NCI-H2227 (cell line): Measurements from ENCODE around the gene PPP1R1A.

Experiments used
- DNase-seq: peaks from one replicate; lab custom pipeline; 2025; ENCODE audit not compliant: unreplicated experiment; lab: John Stamatoyannopoulos, UW

Gene PPP1R1A

DNA sequence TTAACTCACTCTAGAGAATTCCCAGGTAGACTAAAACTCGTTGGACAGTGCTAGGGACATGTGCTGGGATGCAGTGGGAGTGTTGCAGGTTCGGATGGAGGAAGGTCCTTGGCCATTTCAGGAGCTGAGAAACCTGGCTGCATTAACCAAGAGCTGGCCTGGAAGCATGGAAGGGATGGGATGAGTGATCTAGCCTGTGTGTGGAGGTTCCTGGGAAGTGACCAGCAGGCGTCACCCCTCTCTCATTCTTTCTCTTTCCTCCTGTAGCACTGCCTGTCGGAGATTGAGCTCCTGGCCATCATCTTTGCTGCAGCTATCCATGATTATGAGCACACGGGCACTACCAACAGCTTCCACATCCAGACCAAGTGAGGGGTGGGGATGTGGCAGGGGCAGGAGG is 15.6 kb downstream of the PPP1R1A start:
- no peak for DNase-seq

DNA sequence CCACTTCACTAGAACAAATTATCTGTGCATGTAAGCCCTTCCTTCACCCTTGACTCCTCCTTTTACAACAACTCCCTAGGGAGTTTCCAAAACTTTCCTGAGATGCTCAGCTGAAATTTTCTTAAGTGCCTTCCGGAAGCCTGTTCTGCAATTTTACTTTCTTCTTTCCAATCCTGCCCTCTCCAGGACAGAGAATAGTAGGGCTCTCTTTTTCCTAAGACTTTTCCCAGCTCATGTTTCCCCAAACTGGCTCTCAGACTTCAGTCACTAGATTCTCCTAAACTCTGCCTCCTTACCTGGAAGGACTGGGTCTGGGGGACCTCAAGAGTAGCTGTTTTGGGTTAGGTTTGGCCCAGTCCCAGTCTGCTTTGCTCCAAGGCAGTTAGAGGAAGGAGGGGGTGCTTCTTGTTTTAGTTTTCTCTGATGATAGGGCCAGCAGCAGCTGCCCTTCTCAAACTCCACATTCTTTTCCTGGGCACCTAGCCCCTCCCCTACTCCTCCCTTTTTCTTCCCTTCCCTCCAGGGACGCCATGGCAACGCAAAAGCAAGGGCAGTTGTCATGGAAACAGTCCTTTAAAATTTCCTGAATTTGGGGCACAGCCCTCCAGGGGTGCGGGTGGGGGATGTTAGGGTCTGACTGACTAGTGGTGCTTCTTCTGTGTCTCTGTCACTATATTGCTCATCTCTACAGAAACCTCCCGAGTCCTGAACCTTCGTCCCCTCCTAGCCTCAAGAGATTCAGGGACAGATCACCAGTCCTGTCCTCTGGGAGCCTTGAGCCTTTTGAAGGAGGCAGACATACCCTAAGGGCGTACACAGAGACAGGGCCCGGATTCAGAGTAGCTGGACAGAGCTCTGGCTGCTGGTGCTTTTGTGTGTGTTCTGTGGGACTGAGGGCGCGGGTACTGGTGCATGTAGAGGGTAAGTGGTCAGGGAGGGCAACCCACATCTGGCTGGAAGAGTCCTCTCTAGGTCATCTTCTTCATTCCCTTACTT is 17.0 kb downstream of the PPP1R1A start:
- peak; percentile 16 for DNase-seq

DNA sequence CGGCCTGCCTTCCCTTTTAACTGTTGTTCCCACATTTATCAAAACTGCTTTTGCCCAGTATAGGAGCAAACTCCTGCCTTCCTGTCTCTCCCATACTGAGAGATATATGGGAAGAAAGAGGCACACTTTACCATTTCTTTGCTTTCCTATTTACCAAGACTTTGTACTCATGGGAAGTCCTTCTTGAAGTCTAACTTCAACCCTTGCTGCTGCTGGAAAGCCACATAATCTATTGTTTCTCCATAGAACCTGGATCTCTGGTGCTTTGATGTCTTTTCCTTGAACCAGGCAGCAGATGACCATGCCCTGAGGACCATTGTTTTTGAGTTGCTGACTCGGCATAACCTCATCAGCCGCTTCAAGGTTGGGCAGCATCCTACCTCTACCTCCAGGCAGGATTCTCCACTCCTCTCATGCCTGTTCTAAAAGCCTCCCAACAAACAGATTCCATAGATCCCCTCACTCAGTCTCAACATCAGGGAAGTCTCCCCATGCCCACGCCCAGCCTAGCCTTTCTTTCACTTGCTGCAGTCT is 18.4 kb downstream of the PPP1R1A start:
- no peak for DNase-seq

DNA sequence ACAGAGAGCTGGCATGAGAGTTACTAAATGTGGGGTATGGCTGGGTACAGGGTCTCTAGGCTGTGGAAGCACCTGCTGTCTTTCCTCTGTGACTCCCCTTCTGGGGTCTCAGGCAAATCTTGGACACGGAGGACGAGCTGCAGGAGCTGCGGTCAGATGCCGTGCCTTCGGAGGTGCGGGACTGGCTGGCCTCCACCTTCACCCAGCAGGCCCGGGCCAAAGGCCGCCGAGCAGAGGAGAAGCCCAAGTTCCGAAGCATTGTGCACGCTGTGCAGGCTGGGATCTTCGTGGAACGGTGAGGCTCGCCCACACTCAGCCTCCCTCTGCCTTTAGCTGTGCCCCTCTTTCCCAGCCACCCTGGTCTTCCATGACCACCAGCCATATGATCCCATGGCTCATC is 19.4 kb downstream of the PPP1R1A start:
- no peak for DNase-seq

DNA sequence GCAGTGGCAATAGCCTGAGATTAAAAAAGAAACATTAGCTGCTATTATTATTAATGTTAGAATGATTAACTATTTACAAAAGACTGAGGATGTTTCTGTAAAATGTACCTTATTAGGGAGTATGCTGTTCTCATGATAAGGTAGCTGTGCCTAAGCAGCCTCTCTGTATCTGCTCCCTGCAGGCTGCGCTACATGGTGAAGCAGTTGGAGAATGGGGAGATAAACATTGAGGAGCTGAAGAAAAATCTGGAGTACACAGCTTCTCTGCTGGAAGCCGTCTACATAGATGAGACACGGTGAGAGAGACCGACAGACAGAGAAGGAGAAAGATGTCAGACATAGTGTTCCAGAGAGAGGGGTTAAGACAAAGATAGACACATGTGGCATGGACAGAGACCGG is 21.7 kb downstream of the PPP1R1A start:
- no peak for DNase-seq

DNA sequence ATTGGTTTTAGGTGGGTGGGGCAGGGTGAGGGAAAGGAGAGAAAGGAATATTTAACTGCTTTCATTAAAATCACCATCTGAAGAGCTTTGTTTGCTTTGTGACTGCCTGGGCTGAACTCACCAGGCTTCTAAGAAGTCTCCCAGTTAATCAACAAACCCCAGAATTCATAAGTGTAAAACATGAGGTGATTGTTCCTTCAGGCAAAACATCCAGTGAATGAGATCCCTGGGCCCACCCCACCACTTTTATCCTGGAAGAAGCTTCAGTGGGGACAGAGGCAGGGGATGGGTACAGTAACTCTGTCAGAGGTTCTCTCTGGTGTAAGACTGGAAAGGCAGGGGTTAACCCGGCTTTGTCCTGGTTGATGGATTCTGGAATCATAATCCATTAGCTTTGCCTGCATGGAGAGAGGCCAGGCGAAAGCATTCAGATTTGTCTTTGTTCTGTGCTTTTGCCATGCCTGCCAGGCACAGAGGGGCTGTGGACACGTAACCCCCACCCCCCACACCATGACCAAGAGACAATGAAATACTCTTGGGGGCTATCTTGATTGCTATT is 22.4 kb downstream of the PPP1R1A start:
- DNase-seq, result peak; percentile 20

DNA sequence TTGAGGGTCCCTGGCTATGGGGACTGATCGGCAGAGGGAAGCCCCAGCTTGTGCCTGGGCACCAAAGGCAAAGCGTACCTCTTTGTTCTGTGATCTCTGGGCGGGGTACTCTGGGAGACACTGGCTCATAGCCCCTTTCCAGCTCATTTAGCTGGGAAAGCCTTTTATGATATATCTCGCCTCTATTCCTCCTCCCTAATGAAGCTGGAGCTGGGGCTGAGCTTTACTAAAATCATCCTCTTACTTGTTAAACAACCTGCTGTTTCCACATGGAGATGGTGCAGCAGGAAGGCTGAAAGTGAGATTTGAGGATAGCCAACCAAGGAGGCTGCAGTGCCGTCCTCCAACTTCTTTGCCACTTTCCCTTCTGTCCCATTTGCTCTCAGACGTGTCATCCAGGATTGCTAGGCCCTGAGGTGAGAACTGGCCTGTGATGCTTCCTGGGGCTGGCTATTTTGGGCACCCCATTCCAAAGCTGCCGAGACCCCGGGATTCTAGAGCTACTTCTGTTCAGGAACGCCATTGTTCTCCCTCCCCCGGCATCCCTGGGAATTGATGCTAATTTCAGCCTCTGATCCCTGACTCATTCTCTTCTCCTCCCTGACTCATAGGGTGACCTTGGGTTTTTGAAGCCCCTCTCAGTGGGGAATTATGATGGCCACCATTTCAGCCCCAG is 23.0 kb downstream of the PPP1R1A start:
- DNase-seq, result no peak

DNA sequence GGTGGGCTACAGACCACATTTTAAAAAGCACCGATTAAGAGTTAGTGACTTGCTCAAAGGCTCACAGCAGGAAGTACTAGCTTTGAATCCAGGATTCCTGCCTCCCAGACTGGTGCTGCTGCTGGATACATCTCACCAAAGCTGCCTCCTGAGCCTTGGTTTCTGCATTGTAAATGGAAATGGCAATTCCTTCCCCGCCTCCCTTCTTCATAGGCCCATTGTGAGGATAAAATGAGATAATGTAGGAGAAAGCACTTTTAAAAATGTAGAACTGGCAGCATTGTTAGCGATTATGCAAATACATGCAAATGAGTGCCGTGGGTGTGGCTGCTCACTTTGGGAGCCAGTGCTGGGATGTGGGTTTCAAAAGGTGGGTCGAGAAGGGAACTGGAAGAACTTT is 23.7 kb downstream of the PPP1R1A start:
- no peak for DNase-seq

DNA sequence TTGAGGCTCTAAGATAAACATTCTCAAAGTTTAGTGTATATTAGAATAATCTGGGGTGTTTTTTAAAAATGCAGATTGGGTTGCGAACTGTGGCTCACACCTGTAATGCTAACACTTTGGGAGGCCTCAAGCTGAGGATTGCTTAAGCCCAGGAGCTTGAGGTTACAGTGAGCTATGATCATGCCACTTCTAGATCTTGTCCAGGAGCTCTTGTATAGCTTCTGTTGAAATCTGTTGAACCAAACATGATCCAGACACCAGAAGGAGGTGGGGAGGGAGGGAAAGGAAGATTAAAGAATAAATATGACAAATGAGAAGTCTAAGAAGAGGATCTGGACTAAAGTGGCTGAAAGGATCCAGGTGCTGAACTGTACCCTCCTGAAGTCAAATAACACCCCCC is 24.7 kb downstream of the PPP1R1A start:
- DNase-seq, result no peak

DNA sequence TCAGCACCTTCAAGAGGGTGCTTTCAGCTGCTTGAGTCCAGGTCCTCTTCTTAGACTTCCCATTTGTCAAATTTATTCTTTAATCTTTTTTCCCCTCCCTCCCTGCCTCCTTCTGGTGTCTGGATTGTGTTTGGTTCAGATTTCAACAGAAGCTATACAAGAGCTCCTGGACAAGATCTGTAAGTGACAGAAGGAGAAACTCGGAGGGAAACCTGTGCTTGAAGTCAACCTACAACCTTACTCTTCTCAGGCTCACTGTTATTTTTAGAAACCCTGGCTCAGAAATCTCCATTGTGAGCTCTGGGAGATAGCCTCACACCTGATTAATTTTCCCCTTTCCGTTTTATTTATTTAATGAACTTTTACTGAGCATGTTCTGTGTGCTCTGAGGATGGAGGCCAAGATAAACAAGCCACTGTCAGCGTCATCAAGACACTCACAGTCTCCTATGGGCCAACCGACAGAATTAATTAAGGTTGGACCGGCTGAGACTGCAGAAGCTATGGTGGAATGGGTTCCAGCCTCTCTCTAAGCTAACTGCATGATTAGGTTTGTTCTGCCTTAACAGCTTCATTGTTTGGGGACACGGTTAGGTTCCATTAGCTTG is 25.6 kb downstream of the PPP1R1A start:
- DNase-seq, result no peak

DNA sequence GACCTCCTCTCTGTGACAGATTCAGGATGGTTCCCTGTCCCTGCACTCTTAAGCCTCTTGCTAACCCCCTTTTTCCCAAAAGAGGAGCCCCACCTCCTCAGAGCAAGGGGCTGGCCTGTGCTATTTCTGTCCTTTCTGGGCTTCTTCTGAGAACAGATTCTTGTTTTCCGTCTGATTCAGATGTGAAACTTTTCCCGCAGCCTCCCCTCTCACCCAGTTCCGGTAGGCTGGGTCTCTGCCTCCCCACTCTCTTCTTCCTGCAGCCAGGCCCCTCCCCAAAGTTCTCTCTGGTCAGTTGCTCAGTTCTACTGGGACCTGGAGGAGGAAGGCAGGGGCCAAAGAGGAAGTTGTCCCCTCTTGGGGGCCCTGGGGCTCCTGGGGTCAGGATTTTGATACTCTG is 27.3 kb downstream of the PPP1R1A start:
- DNase-seq, result no peak

DNA sequence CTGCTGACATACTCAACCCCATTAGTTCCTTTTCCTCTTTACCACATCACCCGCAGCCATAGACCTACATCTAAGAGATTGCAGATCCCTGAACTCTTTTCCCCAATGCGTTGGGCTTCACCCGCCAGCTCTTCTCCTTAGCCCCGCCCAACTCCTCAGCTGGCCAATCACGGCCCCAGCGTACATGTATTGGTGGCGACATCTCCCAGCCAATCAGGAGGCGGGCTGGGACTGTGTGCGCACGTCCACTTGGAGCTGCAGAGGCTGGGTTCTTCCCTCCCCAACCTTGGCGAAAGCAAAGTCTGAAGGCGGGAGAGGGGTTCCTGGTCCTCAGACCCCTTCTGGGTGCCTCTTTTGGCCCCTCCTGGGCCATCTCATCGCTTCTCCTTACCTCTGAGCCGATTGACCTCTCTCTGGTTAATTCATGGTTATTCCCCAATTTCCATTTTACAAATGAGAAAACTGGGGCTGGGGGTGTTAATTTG is 28.0 kb downstream of the PPP1R1A start:
- DNase-seq, result peak; percentile 85

DNA sequence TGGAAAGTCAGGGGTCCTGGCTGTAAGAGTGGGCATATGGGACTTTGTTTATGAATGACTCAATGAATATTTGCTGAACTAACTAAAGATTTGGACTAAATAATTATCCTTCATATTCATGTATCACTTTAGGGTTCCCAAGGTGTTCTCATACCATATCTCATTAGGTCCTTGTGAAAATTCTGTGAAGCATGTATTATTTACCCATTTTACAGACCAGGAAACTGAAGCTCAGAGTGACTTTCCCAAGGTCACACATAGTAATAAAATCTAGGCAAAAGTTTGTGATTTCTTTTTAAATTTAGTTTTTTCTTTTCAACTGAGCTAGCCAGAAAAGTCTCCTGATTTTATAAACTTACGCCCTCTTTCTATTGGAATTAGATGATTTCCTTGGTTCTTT is 29.7 kb downstream of the PPP1R1A start:
- DNase-seq, result no peak

DNA sequence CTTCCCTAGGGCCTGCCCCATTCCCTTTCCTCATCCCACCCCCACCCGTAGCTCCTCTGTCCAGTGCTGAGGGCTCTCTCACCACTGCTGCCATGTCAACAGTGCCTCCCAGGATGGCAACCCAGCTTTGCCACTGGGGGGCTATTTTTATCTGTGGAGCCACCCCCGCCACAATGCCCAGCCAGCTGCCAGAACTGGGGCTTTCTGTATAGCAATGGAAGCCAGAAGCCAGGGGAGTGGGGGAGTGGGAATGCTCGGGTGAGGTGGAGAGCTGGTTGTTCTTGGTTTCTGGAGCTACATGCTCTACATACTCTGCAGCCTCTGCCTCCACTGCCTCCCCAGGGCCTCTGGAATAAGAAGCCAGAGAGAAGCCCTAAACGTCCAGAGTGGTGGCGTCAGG is 30.1 kb downstream of the PPP1R1A start:
- DNase-seq, result no peak

DNA sequence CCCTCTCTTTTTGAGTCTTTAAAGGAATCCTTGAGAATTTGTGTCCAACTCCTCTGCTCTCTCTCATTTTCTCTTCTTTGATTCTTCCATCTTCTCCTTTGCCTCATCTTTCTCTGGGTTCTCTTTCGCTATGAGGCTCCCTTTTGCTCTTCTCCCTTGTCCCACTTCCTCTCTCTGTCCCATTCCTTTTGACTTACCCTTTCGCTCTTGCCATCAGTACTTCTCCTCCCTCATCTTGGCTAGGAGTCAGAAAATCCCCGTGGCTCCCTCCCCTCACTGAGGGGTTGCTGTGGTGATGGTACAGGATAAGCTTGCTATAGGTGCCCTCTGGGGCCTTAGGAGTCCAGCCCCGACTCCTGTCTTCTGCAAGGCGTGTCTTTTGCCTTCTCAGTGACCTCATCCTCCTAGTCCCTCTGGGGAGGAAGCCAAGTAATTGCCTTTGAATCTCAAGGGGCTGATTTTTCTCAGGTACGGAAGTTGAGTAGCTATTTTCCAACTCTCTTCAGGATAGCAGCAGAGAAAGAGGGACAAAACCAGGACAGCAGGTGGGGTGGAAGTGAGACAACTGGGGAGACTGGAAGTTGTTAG is 32.7 kb downstream of the PPP1R1A start:
- peak; percentile 28 for DNase-seq

DNA sequence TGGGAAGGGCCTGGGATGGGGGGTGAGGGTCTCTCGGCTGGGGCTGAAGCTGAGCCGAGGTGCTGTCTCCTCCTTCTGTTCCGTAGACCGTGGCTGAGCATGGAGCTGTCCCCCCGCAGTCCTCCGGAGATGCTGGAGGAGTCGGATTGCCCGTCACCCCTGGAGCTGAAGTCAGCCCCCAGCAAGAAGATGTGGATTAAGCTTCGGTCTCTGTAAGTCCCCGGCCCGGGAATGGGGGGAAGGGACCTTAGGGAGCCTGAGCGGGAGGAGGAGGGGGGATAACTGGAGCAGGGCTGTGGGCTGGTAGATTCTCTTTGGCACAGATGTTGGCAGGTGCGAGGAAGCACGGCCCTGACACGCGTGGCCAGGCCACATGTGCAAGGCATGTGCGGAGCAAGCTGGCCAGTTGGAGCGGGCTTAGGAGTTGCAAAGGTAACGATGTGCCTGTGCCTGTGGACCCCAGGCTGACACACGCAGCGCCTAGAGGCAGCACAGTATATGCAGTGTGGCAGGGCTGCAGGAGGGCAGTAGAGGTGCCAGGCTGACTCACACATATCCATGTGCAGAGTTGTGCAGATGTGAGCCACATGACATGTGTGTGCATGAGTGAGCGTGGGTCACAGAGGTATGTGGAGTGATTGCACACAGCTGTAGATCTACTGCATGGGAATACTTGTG is 38.5 kb downstream of the PPP1R1A start:
- DNase-seq, result no peak

DNA sequence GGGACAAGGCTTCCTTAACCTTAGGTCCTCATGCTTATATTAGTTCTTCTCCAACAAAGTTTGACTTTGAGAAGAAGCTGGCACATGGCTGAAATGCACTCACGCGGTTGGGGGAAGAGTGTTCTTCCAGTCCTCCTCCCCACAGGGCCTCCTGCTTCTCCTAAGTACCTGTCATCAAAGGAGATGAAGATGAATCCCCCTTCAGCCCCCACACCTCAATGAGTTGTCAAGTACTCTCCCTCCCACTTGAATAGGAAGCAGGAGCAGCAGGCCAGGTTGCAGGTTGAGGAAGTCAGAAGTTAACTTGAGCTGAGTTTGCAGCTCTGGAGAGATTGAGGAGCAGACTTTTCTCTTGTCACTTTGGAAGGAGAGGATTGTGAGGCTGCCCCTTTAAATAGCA is 41.9 kb downstream of the PPP1R1A start:
- no peak for DNase-seq

DNA sequence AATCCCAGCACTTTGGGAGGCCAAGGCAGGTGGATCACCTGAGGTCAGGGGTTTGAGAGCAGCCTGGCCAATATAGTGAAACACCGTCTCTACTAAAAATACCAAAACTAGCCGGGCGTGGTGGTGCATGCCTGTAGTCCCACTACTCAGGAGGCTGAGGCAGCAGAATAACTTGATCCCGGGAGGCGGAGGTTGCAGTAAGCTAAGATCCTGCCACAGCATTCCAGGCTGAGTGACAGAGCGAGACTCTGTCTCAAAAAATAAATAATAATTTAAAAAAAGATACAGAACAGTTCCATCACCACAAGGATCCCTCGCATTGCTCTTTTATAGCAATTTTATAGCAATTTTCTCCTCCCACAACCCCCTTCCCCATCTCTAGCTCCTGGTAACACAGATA is 43.7 kb downstream of the PPP1R1A start:
- DNase-seq, result no peak

DNA sequence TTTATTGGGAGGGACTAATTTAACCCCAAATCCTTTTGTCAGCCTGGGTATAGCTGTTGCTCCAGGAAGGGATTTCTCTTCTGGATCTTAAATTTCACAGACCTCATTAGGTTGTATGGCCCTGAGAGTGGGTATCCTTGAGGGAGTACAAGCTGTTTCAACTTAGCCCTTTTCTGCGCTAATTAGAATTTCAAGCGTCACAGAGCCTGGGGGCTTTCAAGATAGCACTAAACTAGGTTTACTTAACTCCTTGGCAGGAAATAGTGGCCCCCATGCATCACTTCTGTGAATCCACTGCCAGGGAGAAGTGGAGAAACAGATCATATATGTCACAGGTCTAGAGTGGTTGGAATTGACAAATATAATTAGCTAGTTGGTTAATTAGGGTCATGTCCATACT is 44.9 kb downstream of the PPP1R1A start:
- no peak for DNase-seq

DNA sequence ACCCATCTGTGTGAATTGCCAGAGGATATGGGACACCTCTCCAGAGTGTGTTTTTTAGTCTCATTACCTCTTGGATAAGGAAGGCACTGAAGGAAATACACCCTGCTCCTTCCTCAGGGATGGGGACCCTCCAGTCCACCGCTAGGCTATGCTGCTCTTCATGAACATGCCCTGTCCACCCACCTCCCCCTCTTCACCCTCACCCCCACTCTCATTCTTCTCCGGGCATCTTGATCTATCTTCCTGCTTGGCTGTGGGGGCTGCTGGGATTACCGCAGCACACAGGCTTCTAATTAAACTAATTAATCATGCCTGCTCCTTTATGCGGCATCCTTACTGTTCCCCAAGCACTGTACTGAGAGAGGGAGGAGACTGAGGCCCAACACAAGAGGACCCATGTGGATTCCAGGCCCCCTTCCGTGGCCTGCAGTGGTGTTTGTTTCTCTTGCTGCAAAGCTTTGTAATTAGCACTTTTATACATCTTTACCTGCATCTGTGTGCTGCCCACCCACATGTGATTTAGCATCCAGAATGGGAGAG is 46.6 kb downstream of the PPP1R1A start:
- no peak for DNase-seq
